Measurements from ENCODE around the gene TNFAIP8L1. TPM values are rescaled to one million over a fixed set of nuclear protein-coding genes. Genes with fewer than 3 reads are reported as not detected.

The TNFAIP8L1 gene
- total and polyA plus RNA-seq, 2 of the 8 experiments (the other 6 are each of a cell fraction or from before 2014, with no cell fraction given): 3.2 to 6.1 TPM

GRCh38 chr19:4590559-4590958 is 48.8 kb upstream of the TNFAIP8L1 start (continued):
- TF ChIP-seq CTCF (IDR thresholded peaks at IDR 0.05; ENCODE audit: control extremely low read depth in 1 of 3, insufficient read depth in 1 of 3, low read depth in 1 of 3, low read length in 3 of 3): no peak
- TF ChIP-seq POU5F1 (IDR thresholded peaks at IDR 0.05; ENCODE audit: low read depth, low read length): no peak
- no peak for TF ChIP-seq RXRA (IDR thresholded peaks at IDR 0.05; ENCODE audit: insufficient read depth, low read depth, low read length)
- no peak for TF ChIP-seq TEAD4 (IDR thresholded peaks at IDR 0.05; ENCODE audit: low read depth, low read length)
- no peak for TF ChIP-seq SAP30 (IDR thresholded peaks at IDR 0.05; ENCODE audit: insufficient read depth, insufficient replicate concordance, low read length)
